ENCODE measurements around the gene POMT1.

The POMT1 gene

DNA sequence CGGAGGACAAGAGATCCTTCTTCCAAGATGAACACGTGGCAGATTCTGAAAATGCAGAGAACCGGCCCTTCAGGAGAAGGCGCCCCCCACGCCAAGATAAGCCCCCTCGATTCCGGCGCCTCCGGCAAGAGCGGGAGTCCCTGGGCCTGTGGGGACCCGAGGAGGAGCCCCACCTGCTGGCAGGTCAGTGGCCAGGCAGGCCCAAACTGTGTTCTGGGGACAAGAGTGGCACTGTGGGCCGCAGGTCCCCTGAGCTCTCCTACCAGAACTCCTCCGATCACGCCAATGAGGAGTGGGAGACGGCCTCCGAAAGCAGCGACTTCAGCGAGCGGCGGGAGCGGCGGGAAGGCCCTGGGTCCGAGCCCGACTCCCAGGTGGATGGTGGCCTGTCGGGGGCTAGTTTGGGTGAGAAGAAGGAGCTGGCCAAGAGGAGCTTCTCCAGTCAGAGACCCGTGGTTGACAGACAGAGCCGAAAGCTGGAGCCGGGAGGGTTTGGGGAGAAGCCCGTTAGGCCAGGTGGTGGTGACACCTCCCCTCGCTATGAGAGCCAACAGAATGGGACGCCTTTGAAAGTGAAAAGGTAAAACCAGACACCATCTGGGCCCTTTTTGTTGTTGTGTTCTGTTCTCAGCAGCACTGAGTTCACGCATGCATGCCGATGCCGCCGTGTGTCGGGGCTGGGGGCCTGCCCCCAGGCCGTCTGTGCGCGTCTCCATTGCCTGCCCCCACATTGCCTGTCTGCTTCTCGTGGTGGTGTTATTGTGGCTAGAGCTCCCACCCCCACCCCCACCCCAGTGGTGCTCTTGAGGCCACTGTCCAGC, 26.6 kb upstream of the POMT1 start:
- no peak for DNase-seq

- no peak for DNase-seq
These were observed 25.9 kb upstream of the POMT1 start for GRCh38 chr9:131476777-131477345.

- no peak for DNase-seq
These were observed 25.4 kb upstream of the POMT1 start for GRCh38 chr9:131477367-131477766.

DNA sequence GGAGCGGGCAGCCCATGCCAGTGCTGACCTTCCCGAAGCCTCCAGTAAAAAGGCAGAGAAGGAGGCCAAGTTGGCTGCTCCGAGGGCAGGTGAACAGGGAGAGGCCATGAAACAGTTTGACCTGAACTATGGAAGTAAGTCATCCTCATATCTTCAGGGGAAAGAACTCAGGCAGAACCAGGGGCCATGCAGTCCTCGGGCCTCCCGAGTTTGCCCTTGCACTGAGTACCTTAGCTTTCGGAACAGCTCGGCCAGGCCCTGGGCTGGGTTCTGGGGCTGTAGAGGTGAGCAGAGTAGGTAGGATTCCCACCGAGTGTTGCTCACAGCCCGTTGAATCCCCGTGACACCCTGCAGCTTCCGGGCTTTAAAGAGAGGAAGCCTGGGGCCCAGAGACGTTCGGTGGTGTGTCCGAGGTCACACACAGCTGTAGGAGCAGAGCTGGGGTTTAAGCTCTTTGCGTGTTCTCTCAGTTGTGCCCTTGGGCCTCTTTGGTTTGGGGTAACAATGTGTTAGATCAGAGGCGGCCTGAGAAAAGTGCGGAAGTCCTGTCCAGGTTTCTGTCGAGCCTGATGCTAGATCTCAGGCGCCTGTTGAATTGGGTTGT, 24.8 kb upstream of the POMT1 start:
- DNase-seq = peak; percentile 43

DNA sequence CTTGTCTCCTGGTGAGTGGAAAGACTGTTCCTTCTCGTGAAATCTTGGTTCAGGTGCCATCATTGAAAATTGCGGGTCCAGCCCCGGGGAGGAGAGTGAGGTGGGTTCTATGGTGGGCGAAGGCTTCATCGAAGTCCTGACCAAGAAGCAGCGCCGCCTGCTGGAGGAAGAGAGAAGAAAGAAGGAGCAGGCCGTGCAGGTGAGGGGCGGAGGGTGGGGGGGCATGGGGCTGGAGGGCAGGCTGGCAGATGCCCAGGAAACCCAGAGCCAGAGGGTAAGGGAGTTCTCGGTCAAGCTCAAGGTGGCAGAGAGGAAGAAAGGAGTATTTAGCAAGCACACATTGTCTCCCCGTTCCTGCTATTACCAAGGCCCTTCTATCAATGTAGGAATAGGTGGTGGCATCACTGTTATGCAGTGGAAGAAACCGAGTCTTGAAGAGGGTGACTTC, 24.3 kb upstream of the POMT1 start:
- DNase-seq = no peak

DNA sequence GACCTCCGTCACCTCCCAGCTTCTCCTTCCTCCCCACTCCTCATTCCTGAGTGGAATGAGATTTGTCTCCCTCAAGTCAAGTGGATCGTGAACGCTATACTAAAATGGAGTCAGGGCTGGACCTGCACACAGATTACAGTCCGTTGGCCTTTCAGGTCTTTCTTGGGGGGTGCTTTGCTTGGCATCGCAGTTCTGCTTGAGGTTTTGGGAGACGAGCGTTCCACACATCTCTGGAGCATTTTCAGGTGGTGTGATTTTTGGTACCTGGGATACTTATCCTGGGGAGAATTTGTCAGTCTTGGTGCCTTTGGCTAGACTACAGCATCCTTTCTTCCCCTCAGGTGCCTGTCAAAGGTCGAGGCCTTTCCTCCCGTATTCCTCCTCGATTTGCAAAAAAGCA, 23.8 kb upstream of the POMT1 start:
- no peak for DNase-seq

DNA sequence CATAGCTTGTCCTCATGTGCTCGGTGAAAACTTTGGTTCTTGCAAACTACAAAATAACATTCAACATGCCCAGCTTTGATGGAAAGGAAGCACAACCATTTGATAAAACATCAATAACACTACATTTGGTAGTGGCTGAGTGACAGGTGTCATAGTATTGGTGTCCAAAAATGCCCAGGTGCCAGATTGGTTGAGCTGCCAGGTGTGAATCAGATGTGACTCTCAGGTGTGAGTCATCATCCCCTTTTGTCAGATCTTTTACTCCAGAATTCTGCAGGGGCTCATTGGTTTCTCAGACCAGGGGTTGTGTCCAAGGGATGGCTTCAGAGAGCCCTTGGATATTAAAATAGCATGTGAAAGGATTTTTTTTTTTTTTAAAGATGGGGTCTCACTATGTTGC, 22.5 kb upstream of the POMT1 start:
- DNase-seq = no peak

- no peak for DNase-seq
These were observed 21.0 kb upstream of the POMT1 start for GRCh38 chr9:131481441-131482342.

GRCh38 chr9:131482343-131483006, 20.2 kb upstream of the POMT1 start:
- DNase-seq = no peak

DNA sequence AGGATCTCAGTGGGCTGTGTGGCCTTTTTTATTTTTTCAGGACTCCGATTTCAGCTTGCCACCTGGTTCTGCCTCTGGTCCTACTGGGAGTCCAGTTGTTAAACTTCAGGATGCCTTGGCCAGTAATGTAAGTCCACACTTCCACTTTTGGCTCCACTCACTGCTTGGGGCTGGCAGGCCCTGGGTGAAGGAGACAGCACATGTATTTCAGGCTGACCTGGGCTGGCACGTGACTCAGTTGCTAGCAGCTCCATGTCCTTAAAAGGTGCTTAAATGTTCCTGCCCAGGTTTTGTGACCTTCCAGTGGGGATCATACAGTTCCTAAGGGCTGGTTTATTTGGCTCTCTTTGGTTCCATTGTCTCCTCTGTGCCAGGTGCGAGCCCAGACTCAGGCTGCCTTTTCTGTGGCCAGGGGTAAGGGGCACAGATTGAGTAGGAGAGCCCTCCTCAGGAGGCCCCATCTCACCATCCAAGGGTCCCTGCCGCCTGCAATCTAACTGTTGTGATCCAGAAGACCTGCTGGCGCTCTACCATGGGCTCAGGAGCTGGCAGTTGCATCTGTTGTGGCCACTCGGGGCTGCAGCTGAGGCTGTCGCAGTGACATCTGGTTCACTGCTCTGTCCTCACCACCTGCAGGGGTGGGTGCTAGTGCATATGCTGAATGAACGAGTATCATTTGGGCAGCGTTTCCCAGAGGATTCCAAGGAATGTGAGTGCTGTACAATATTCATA, 19.2 kb upstream of the POMT1 start:
- no peak for DNase-seq

GRCh38 chr9:131484051-131484445, 18.7 kb upstream of the POMT1 start:
- no peak for DNase-seq

GRCh38 chr9:131484560-131485185, 18.0 kb upstream of the POMT1 start:
- DNase-seq = no peak

DNA sequence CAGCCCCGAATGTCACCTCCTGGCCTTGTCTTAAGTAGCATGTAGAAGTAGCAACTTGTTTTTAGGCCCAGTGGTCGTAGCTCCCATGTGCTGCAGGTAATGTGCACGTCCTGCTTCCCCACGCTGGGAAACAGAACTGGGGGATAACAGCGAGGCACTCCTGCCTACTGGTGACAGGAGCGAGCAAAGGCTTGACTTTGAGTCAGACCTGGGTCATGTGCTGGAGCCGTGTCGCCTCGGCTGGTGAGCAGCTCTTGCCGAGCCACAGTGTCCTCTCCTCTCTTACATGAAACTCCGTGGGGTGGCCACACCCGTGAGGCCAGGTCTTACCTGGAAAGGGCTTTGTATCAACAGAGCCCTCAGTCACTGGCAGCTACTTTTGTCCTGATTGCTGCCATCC, 17.5 kb upstream of the POMT1 start:
- no peak for DNase-seq

GRCh38 chr9:131485728-131486422, 16.8 kb upstream of the POMT1 start:
- no peak for DNase-seq

- DNase-seq = no peak
These were observed 15.7 kb upstream of the POMT1 start for GRCh38 chr9:131487001-131487400.

DNA sequence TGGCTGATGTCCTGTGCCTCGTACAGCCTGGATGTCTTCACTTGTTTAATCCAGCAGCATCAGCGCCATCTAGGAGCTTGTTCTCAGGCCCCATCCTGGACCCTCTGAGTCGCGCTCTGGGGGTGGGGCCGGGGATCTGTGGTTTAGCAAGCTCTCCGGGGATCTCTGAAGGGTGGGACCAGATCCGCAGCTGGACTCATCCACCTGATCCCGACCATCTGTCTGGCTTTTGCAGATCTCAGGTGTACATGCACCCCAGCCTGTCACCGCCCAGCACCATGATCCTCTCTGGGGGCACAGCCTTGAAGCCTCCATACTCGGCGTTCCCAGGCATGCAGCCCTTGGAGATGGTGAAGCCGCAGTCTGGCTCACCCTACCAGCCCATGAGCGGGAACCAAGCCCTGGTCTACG, 15.1 kb upstream of the POMT1 start:
- DNase-seq = no peak

- DNase-seq = no peak
These were observed 12.2 kb upstream of the POMT1 start for GRCh38 chr9:131490514-131490913.

DNA sequence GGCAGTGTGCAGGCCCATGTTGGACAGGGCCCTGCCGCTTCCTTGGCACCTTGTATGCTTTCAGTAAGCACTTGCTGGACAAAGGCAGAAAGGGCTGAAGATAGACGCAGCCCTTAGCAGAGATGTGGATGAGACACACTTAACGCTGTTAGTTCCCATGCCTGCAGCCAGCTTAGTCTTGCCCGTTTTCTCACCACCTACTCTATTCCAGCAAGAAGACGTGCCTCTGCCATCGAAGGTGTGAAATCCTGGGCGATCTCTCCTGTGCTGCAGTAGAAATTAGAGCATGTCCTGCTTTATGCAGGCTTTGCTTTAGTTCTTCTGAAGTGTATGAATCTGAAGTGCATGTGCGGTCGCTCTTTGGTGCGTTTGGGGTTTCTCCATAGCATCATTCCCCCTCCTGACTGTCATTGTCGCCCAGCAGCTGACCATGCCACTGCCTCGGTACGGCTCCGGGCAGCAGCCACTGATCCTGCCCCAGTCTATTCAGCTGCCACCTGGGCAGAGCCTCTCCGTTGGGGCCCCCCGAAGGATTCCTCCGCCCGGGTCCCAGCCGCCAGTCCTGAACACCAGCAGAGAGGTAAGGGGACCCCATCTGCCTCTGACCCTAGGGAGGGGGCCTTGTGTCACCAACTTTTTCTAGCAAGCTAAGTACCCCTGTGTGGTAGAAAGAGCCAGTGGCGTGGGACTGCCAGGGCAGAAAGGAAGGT, 11.6 kb upstream of the POMT1 start:
- no peak for DNase-seq

DNA sequence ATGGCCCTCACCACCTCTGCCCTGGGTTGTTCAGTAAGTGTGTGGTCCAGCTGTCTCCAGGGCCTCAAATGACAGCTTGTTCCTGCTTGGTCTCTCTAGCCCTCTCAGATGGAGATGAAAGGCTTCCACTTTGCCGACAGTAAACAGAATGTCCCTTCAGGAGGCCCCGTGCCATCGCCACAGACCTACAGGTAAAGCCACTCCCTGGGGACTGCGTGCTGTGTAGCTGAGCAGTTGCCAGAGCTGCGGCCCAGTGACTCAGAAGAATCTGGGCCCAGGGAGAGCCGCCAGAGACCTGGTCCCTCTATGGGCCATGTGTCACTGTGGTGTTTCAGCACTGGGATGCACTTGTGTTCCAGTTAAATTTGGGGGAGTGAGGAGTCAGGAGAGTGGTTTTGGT, 10.6 kb upstream of the POMT1 start:
- DNase-seq = no peak

Data from right kidney (tissue), 1 donor.